ENCODE data around the gene NEU4.

NEU4 gene

GRCh38 chr2:241762321-241762932 lies 46.6 kb upstream of the NEU4 start:
- no peaks in the 10 kb centered on the region for H3K4me1 ChIP-seq (ENCODE audit: insufficient read depth, low read length, severe bottlenecking)
- no peaks in the 10 kb centered on the region for H3K9me3 ChIP-seq (ENCODE audit: low read length)
- no peaks in the 10 kb centered on the region for H3K27me3 ChIP-seq (ENCODE audit: insufficient read depth, low read length)
- no peak overlapping the region for H2AFZ ChIP-seq (ENCODE audit: low read length)
- no peaks in the 10 kb centered on the region for H3F3A ChIP-seq (ENCODE audit: insufficient read depth, low read length)
- no peak overlapping the region for H3K4me2 ChIP-seq (ENCODE audit: low read length)
- H3K79me2 ChIP-seq (ENCODE audit: insufficient read depth, low read length), result no peaks in the 10 kb centered on the region
- no peak overlapping the region for H3K27ac ChIP-seq (ENCODE audit: low read depth, low read length, poor library complexity, severe bottlenecking)
- H4K20me1 ChIP-seq (ENCODE audit: insufficient read depth, low read length), result no peaks in the 10 kb centered on the region
- no peak overlapping the region for H3K9ac ChIP-seq (ENCODE audit: low read length)
- H3K9me2 ChIP-seq (ENCODE audit: low read depth, low read length), result no peaks in the 10 kb centered on the region
- peaks cover 24% of the 10 kb centered on the region for H3K36me3 ChIP-seq (ENCODE audit: insufficient read depth, low read length)
- H3K4me3 ChIP-seq (ENCODE audit: low read depth, low read length, poor library complexity, severe bottlenecking), result no peak overlapping the region
- TF ChIP-seq CTCF (IDR thresholded peaks at IDR 0.05; ENCODE audit: low read length) (no peak), EZH2 (IDR thresholded peaks at IDR 0.05; ENCODE audit: borderline replicate concordance, low read length) (no peak)

- TF ChIP-seq CTCF (IDR thresholded peaks at IDR 0.05; ENCODE audit: low read length) (no peak), EZH2 (IDR thresholded peaks at IDR 0.05; ENCODE audit: borderline replicate concordance, low read length) (no peak)
- Histone ChIP-seq H3K79me2 (ENCODE audit: insufficient read depth, low read length) (no peaks in the 10 kb centered on the region), H3F3A (ENCODE audit: insufficient read depth, low read length) (no peaks in the 10 kb centered on the region), H2AFZ (ENCODE audit: low read length) (no peak overlapping the region), H3K9me3 (ENCODE audit: low read length) (no peaks in the 10 kb centered on the region), H3K27ac (ENCODE audit: low read depth, low read length, poor library complexity, severe bottlenecking) (no peak overlapping the region), H3K27me3 (ENCODE audit: insufficient read depth, low read length) (no peaks in the 10 kb centered on the region), H3K4me2 (ENCODE audit: low read length) (no peak overlapping the region), H3K4me3 (ENCODE audit: low read depth, low read length, poor library complexity, severe bottlenecking) (no peak overlapping the region), H3K36me3 (ENCODE audit: insufficient read depth, low read length) (peaks cover 24% of the 10 kb centered on the region), H4K20me1 (ENCODE audit: insufficient read depth, low read length) (no peaks in the 10 kb centered on the region), H3K9me2 (ENCODE audit: low read depth, low read length) (no peaks in the 10 kb centered on the region), H3K9ac (ENCODE audit: low read length) (no peak overlapping the region), H3K4me1 (ENCODE audit: insufficient read depth, low read length, severe bottlenecking) (no peaks in the 10 kb centered on the region)
These were observed 46.0 kb upstream of the NEU4 start for GRCh38 chr2:241762933-241763369.

- Histone ChIP-seq H3K36me3 (ENCODE audit: insufficient read depth, low read length) (peaks cover 23% of the 10 kb centered on the region), H3K27me3 (ENCODE audit: insufficient read depth, low read length) (no peaks in the 10 kb centered on the region), H4K20me1 (ENCODE audit: insufficient read depth, low read length) (no peaks in the 10 kb centered on the region), H3K4me3 (ENCODE audit: low read depth, low read length, poor library complexity, severe bottlenecking) (no peak overlapping the region), H2AFZ (ENCODE audit: low read length) (no peak overlapping the region), H3K9me2 (ENCODE audit: low read depth, low read length) (no peaks in the 10 kb centered on the region), H3K27ac (ENCODE audit: low read depth, low read length, poor library complexity, severe bottlenecking) (no peak overlapping the region), H3K9ac (ENCODE audit: low read length) (no peak overlapping the region), H3K4me1 (ENCODE audit: insufficient read depth, low read length, severe bottlenecking) (no peaks in the 10 kb centered on the region), H3K79me2 (ENCODE audit: insufficient read depth, low read length) (no peaks in the 10 kb centered on the region), H3K4me2 (ENCODE audit: low read length) (no peak overlapping the region), H3K9me3 (ENCODE audit: low read length) (no peaks in the 10 kb centered on the region), H3F3A (ENCODE audit: insufficient read depth, low read length) (no peaks in the 10 kb centered on the region)
- TF ChIP-seq EZH2 (IDR thresholded peaks at IDR 0.05; ENCODE audit: borderline replicate concordance, low read length), result no peak
- TF ChIP-seq CTCF (IDR thresholded peaks at IDR 0.05; ENCODE audit: low read length), result no peak
These were observed 45.3 kb upstream of the NEU4 start for GRCh38 chr2:241763551-241764274.

All from OCI-LY1 (cell line).